ENCODE measurements around the gene DIP2B. TPM values are rescaled to one million over a fixed set of nuclear protein-coding genes. Genes with fewer than 3 reads are reported as not detected.

Gene DIP2B
- total RNA-seq, 2 experiments from 2014 or later = 17.0 to 24.1 TPM

DNA sequence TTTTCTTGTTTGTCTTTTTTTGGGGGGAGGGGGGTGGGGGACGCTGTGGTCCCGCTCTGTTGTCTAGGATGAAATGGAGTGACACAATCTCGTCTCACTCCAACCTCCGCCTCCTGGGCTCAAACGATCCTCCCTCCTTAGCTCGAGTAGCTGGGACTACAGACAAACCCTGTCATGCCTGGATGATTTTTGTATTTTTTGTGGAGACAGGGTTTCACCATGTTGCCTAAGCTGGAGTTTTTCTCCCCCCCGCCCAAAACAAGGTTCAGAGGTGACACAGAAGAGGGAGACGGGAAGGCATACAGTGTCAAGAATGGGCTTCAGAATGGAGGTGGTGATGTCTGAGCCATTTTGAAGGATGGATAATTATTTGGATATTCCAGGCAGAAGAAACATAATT lies 142.2 kb downstream of the DIP2B start:
- ChIA-PET CTCF (ENCODE audit: unreplicated experiment) (no interaction called here), POLR2A (interaction anchor here (0.7 kb wide), 1 partner anchor 72 kb away, joined by 3 read pairs; no protein-coding TSS in a partner anchor)
- H3K9me2 ChIP-seq (ENCODE audit: insufficient read depth, low read length) = no peaks in the 10 kb centered on the region

DNA sequence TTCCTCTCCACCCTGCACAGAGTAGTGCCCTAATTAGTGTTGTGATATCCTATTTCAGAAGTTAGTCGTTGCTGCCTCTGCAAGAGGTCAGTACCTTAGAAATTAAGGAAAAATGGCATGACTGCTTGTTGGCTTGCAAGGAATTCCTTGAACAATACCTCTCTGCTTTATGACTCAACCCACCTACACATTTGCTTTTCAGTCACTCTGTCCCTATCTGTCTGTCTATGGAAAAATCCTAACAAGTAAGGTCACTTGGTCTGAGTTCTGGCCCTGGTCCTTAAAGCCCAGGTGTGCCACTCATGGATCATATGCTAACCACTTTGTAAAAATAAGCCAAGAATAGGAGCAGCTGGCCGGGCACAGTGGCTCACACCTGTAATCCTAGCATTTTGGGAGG lies 142.7 kb downstream of the DIP2B start:
- no peak overlapping the region for H2AFZ ChIP-seq (ENCODE audit: low read length)
- H4K20me1 ChIP-seq (ENCODE audit: insufficient read depth, low read length) = no peaks in the 10 kb centered on the region
- no peaks in the 10 kb centered on the region for H3K4me1 ChIP-seq (ENCODE audit: insufficient read depth, low read length, poor library complexity, severe bottlenecking)
- H3K36me3 ChIP-seq (ENCODE audit: insufficient read depth, low read length) = no peaks in the 10 kb centered on the region
- intact Hi-C loops (cut with micrococcal nuclease; ENCODE audit: unreplicated experiment) = no loop called here
- no peaks in the 10 kb centered on the region for H3K9me3 ChIP-seq (ENCODE audit: low read length)
- H3K4me2 ChIP-seq (ENCODE audit: low read length) = no peak overlapping the region
- DNase-seq (ENCODE audit: low spot score) = no peak
- H3K79me2 ChIP-seq (ENCODE audit: insufficient read depth, low read depth, low read length) = no peaks in the 10 kb centered on the region
- POLR2A ChIA-PET = interaction anchor here (1.2 kb wide), 1 partner anchor 175 kb away, joined by 3 read pairs; no protein-coding TSS in a partner anchor
- no peak for TF ChIP-seq EZH2phosphoT487 (IDR thresholded peaks at IDR 0.05; ENCODE audit: borderline replicate concordance, low read depth, low read length)
- TF ChIP-seq, protein P1, sequence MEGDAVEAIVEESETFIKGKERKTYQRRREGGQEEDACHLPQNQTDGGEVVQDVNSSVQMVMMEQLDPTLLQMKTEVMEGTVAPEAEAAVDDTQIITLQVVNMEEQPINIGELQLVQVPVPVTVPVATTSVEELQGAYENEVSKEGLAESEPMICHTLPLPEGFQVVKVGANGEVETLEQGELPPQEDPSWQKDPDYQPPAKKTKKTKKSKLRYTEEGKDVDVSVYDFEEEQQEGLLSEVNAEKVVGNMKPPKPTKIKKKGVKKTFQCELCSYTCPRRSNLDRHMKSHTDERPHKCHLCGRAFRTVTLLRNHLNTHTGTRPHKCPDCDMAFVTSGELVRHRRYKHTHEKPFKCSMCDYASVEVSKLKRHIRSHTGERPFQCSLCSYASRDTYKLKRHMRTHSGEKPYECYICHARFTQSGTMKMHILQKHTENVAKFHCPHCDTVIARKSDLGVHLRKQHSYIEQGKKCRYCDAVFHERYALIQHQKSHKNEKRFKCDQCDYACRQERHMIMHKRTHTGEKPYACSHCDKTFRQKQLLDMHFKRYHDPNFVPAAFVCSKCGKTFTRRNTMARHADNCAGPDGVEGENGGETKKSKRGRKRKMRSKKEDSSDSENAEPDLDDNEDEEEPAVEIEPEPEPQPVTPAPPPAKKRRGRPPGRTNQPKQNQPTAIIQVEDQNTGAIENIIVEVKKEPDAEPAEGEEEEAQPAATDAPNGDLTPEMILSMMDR (conservative IDR thresholded peaks at IDR 0.05; ENCODE audit: low read length) = no peak
- CTCF ChIA-PET (ENCODE audit: unreplicated experiment) = no interaction called here
- no TSS peak for BruUV-seq (replicated peaks)
- H3K9me2 ChIP-seq (ENCODE audit: insufficient read depth, low read length) = no peaks in the 10 kb centered on the region
- H3K4me3 ChIP-seq (ENCODE audit: low read depth, low read length, poor library complexity, severe bottlenecking) = no peak overlapping the region
- no peak overlapping the region for H3K27ac ChIP-seq (ENCODE audit: low read depth, low read length, poor library complexity, severe bottlenecking)

More for the DNA sequence above, 142.2 kb downstream of the DIP2B start:
- H2AFZ ChIP-seq (ENCODE audit: low read length) = no peak overlapping the region
- H3K79me2 ChIP-seq (ENCODE audit: insufficient read depth, low read depth, low read length) = no peaks in the 10 kb centered on the region
- no peak for DNase-seq (ENCODE audit: low spot score)
- no TSS peak for BruUV-seq (replicated peaks)
- no peak overlapping the region for H3K4me3 ChIP-seq (ENCODE audit: low read depth, low read length, poor library complexity, severe bottlenecking)
- TF ChIP-seq EZH2phosphoT487 (IDR thresholded peaks at IDR 0.05; ENCODE audit: borderline replicate concordance, low read depth, low read length) = no peak
- TF ChIP-seq, protein P1 (conservative IDR thresholded peaks at IDR 0.05; ENCODE audit: low read length) = no peak
- H3K36me3 ChIP-seq (ENCODE audit: insufficient read depth, low read length) = peaks cover 3% of the 10 kb centered on the region; the same call in 1 of the 2 replicates
- no peaks in the 10 kb centered on the region for H3K9me3 ChIP-seq (ENCODE audit: low read length)
- no peak overlapping the region for H3K27ac ChIP-seq (ENCODE audit: low read depth, low read length, poor library complexity, severe bottlenecking)
- no peaks in the 10 kb centered on the region for H3K4me1 ChIP-seq (ENCODE audit: insufficient read depth, low read length, poor library complexity, severe bottlenecking)
- intact Hi-C loops (cut with micrococcal nuclease; ENCODE audit: unreplicated experiment) = no loop called here
- H3K4me2 ChIP-seq (ENCODE audit: low read length) = no peak overlapping the region
- no peaks in the 10 kb centered on the region for H4K20me1 ChIP-seq (ENCODE audit: insufficient read depth, low read length)

DNA sequence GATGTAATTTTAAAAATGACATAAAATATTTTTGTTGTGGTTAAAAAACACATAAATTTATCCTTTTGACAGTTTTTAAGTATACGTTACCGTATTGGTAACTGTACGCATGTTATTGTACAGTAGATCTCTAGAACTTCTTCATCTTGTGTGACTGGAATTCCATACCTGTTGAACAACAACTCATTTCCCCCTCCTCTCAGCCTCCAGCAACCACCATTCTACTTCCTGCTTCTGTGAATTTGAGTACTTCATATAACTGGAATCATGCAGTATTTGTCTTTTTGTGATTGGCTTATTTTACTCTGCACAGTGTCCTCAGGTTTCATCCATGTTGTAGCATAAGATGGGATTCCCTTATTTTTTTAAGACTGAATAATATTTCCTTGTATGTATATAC lies 145.5 kb downstream of the DIP2B start:
- CTCF ChIA-PET (ENCODE audit: unreplicated experiment) = no interaction called here
- Histone ChIP-seq H2AFZ (ENCODE audit: low read length) (no peak overlapping the region), H3K9me3 (ENCODE audit: low read length) (no peaks in the 10 kb centered on the region), H3K36me3 (ENCODE audit: insufficient read depth, low read length) (no peaks in the 10 kb centered on the region), H3K9me2 (ENCODE audit: insufficient read depth, low read length) (no peaks in the 10 kb centered on the region), H3K4me2 (ENCODE audit: low read length) (no peak overlapping the region), H3K4me3 (ENCODE audit: low read depth, low read length, poor library complexity, severe bottlenecking) (no peak overlapping the region), H3K79me2 (ENCODE audit: insufficient read depth, low read depth, low read length) (no peaks in the 10 kb centered on the region), H3K4me1 (ENCODE audit: insufficient read depth, low read length, poor library complexity, severe bottlenecking) (no peaks in the 10 kb centered on the region), H4K20me1 (ENCODE audit: insufficient read depth, low read length) (no peaks in the 10 kb centered on the region), H3K27ac (ENCODE audit: low read depth, low read length, poor library complexity, severe bottlenecking) (no peak overlapping the region)
- no peak for DNase-seq (ENCODE audit: low spot score)
- no TSS peak for BruUV-seq (replicated peaks)
- POLR2A ChIA-PET = interaction anchor here (1.3 kb wide), 1 partner anchor 9 kb away, joined by 3 read pairs; no protein-coding TSS in a partner anchor
- no peak for TF ChIP-seq EZH2phosphoT487 (IDR thresholded peaks at IDR 0.05; ENCODE audit: borderline replicate concordance, low read depth, low read length)
- TF ChIP-seq, protein P1 (conservative IDR thresholded peaks at IDR 0.05; ENCODE audit: low read length) = no peak
- intact Hi-C loops (cut with micrococcal nuclease; ENCODE audit: unreplicated experiment) = no loop called here
